GM12864 (cell line): ENCODE data around the gene GZMM.

Experiments
- DNase-seq: peaks from one replicate; pipeline ENCODE4 v3.0.0-alpha.2; 2011; ENCODE audit warnings: low read depth
- H3K4me3 ChIP-seq: 2 replicates; pipeline ENCODE4 v1.5.1; 2011; ENCODE audit warnings: mild to moderate bottlenecking, low read depth, low read length, control low read depth
- TF ChIP-seq, protein P1 (sequence below): IDR thresholded peaks from 2 replicates; pipeline ENCODE4 v1.5.1; 2011; ENCODE audit warnings: low read depth, mild to moderate bottlenecking, moderate library complexity, low read length, control low read depth, inconsistent platforms; ENCODE audit errors: missing control alignments

Gene GZMM

DNA sequence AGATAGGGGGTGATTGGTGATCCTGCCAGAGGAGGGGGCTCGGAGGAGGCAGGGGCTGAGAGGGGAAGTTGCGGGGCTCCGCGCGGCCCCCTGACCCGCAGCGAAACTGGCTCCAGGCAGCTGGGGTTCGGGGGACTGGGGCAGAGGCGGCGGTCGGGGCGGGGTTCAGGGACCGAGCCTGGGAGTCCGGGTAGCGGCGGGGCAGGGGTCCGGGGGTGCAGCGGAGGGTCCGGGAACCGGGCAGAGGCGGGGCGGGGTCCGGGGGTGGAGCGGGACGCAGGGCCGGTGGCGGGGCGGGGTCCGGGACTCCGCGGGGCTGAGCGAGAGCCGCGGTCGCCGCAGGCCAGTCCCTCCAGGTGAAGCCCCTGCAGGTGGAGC is 46.4 kb upstream of the GZMM start:
- no peak overlapping the region for H3K4me3 ChIP-seq
- DNase-seq: no peak
- TF ChIP-seq, protein P1, sequence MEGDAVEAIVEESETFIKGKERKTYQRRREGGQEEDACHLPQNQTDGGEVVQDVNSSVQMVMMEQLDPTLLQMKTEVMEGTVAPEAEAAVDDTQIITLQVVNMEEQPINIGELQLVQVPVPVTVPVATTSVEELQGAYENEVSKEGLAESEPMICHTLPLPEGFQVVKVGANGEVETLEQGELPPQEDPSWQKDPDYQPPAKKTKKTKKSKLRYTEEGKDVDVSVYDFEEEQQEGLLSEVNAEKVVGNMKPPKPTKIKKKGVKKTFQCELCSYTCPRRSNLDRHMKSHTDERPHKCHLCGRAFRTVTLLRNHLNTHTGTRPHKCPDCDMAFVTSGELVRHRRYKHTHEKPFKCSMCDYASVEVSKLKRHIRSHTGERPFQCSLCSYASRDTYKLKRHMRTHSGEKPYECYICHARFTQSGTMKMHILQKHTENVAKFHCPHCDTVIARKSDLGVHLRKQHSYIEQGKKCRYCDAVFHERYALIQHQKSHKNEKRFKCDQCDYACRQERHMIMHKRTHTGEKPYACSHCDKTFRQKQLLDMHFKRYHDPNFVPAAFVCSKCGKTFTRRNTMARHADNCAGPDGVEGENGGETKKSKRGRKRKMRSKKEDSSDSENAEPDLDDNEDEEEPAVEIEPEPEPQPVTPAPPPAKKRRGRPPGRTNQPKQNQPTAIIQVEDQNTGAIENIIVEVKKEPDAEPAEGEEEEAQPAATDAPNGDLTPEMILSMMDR: no peak

GRCh38 chr19:497869-498510 is 45.9 kb upstream of the GZMM start:
- H3K4me3 ChIP-seq: no peak overlapping the region
- TF ChIP-seq, protein P1: no peak
- no peak for DNase-seq

DNA sequence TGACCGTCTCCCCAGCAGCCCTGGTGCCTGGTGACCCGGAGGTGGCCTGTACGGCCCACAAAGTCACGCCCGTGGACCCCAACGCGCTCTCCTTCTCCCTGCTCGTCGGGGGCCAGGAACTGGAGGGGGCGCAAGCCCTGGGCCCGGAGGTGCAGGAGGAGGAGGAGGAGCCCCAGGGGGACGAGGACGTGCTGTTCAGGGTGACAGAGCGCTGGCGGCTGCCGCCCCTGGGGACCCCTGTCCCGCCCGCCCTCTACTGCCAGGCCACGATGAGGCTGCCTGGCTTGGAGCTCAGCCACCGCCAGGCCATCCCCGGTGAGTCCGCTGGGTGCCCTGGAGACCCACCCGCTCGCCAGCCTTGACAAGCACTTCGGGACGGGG is 45.4 kb upstream of the GZMM start:
- DNase-seq: no peak
- no peak overlapping the region for H3K4me3 ChIP-seq
- TF ChIP-seq, protein P1: no peak

- no peak overlapping the region for H3K4me3 ChIP-seq
- no peak for DNase-seq
- TF ChIP-seq, protein P1: no peak
Measured at GRCh38 chr19:498977-499623, 44.8 kb upstream of the GZMM start.

GRCh38 chr19:501646-502045 is 42.2 kb upstream of the GZMM start:
- no peak for DNase-seq
- H3K4me3 ChIP-seq: no peak overlapping the region

GRCh38 chr19:504616-505015 is 39.2 kb upstream of the GZMM start:
- TF ChIP-seq, protein P1: no peak
- DNase-seq: no peak
- no peak overlapping the region for H3K4me3 ChIP-seq

More at GRCh38 chr19:501646-502045, 42.2 kb upstream of the GZMM start:
- TF ChIP-seq, protein P1: no peak
